ENCODE results near the gene DLEU7. TPM values are rescaled to one million over a fixed set of nuclear protein-coding genes. Genes with fewer than 3 reads are reported as not detected.

DLEU7 gene
- polyA plus RNA-seq, 1 donor (not counting 4 experiments of a cell fraction or from before 2014, with no cell fraction given), result not detected

DNA sequence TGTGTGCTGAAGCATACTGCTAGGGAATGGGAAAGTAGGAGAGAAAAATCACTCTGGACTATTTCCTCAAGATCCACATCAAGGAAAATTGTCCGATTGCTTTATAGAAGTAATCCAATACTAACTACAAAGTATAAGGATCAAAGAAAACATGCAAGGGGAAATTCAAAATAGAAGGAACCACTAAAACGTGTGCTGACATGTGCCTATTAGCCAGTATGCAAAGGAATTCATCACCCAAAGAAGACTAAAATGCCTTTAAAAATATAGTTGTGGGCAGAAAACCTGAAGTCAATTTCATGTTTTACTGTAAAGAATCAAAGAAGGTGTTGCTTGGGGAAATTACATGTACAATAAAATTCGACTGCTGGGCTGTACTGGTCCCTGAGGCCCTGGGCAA, 14.3 kb downstream of the DLEU7 start:
- TF ChIP-seq EZH2 (IDR thresholded peaks at IDR 0.05; ENCODE audit: low read length) (no peak), CTCF (optimal IDR thresholded peaks at IDR 0.05 in 1 of 3, IDR thresholded peaks at IDR 0.05 in 1 of 3, conservative IDR thresholded peaks at IDR 0.05 in 1 of 3; ENCODE audit: extremely low read depth in 1 of 3, insufficient read depth in 2 of 3, low read length in 3 of 3) (no peak)
- H3K27ac ChIP-seq (ENCODE audit: control insufficient read depth, insufficient read depth, low read length), result no peak overlapping the region
- H3K4me3 ChIP-seq (ENCODE audit: control insufficient read depth in 2 of 3, extremely low read depth in 1 of 3, insufficient read depth in 2 of 3, low read depth in 1 of 3, low read length in 3 of 3), result no peak overlapping the region
- FAIRE-seq (no peak), DNase-seq (ENCODE audit: low read depth, low spot score) (no peak)
- no peaks in the 10 kb centered on the region for H3K27me3 ChIP-seq (ENCODE audit: control insufficient read depth, extremely low read depth, insufficient read depth, low read length)
- dilution Hi-C loops (cut with MboI; ENCODE audit: extremely low pct_ligation_motif_present, low sequenced_read_pairs), result no loop called here
- no peak overlapping the region for H3K9ac ChIP-seq (ENCODE audit: control insufficient read depth, extremely low read depth, insufficient read depth, low read length)
- H3K4me1 ChIP-seq (ENCODE audit: control insufficient read depth, extremely low read depth, insufficient read depth, low read length), result peaks cover 3% of the 10 kb centered on the region
- no peaks in the 10 kb centered on the region for H4K20me1 ChIP-seq (ENCODE audit: control insufficient read depth, extremely low read depth, insufficient read depth, low read length)
- no peak overlapping the region for H2AFZ ChIP-seq (ENCODE audit: control insufficient read depth, low read length)
- H3K36me3 ChIP-seq (ENCODE audit: control insufficient read depth in 2 of 2, extremely low read depth in 1 of 2, insufficient read depth in 2 of 2, low read length in 2 of 2), result no peaks in the 10 kb centered on the region
- H3K79me2 ChIP-seq (ENCODE audit: control insufficient read depth, insufficient read depth, low read length), result no peaks in the 10 kb centered on the region
- no peak overlapping the region for H3K4me2 ChIP-seq (ENCODE audit: control insufficient read depth, extremely low read depth, insufficient read depth, low read depth, low read length)
- H3K9me3 ChIP-seq (ENCODE audit: control insufficient read depth, low read depth, low read length), result no peaks in the 10 kb centered on the region
- no peaks in the 10 kb centered on the region for H3K9me1 ChIP-seq (ENCODE audit: control insufficient read depth, extremely low read depth, insufficient read depth, low read length)

DNA sequence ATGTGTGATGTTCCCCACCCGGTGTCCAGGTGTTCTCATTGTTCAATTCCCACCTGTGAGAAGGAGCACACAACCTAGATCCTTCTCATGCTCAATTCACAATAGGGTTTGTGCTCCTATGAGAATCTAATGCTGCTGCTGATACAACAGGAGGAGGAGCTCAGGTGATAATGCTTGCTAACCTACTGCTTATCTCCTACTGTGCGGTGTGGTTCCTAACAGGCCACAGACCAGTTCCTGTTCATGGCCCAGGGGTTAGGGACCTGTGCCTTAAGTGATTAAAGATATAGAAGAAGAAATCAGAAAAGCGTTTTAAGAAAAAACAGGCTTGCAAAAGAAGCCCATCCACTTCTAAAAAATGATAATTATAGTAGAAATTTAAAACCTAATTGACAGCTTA, 17.5 kb downstream of the DLEU7 start:
- DNase-seq (ENCODE audit: low read depth, low spot score) (no peak), FAIRE-seq (no peak)
- dilution Hi-C loops (cut with MboI; ENCODE audit: extremely low pct_ligation_motif_present, low sequenced_read_pairs), result no loop called here

More for the DNA sequence above, 17.5 kb downstream of the DLEU7 start:
- no peaks in the 10 kb centered on the region for H3K9me1 ChIP-seq (ENCODE audit: control insufficient read depth, extremely low read depth, insufficient read depth, low read length)
- H3K27me3 ChIP-seq (ENCODE audit: control insufficient read depth, extremely low read depth, insufficient read depth, low read length), result peaks cover 8% of the 10 kb centered on the region
- no peak overlapping the region for H2AFZ ChIP-seq (ENCODE audit: control insufficient read depth, low read length)
- H3K4me1 ChIP-seq (ENCODE audit: control insufficient read depth, extremely low read depth, insufficient read depth, low read length), result peaks cover 3% of the 10 kb centered on the region
- H3K27ac ChIP-seq (ENCODE audit: control insufficient read depth, insufficient read depth, low read length), result no peak overlapping the region
- no peaks in the 10 kb centered on the region for H4K20me1 ChIP-seq (ENCODE audit: control insufficient read depth, extremely low read depth, insufficient read depth, low read length)
- H3K9me3 ChIP-seq (ENCODE audit: control insufficient read depth, low read depth, low read length), result no peaks in the 10 kb centered on the region
- H3K79me2 ChIP-seq (ENCODE audit: control insufficient read depth, insufficient read depth, low read length), result no peaks in the 10 kb centered on the region
- no peak for TF ChIP-seq CTCF (optimal IDR thresholded peaks at IDR 0.05 in 1 of 3, IDR thresholded peaks at IDR 0.05 in 1 of 3, conservative IDR thresholded peaks at IDR 0.05 in 1 of 3; ENCODE audit: extremely low read depth in 1 of 3, insufficient read depth in 2 of 3, low read length in 3 of 3)
- TF ChIP-seq EZH2 (IDR thresholded peaks at IDR 0.05; ENCODE audit: low read length), result no peak
- H3K4me3 ChIP-seq (ENCODE audit: control insufficient read depth in 2 of 3, extremely low read depth in 1 of 3, insufficient read depth in 2 of 3, low read depth in 1 of 3, low read length in 3 of 3), result no peak overlapping the region
- H3K36me3 ChIP-seq (ENCODE audit: control insufficient read depth in 2 of 2, extremely low read depth in 1 of 2, insufficient read depth in 2 of 2, low read length in 2 of 2), result no peaks in the 10 kb centered on the region
- no peak overlapping the region for H3K9ac ChIP-seq (ENCODE audit: control insufficient read depth, extremely low read depth, insufficient read depth, low read length)
- H3K4me2 ChIP-seq (ENCODE audit: control insufficient read depth, extremely low read depth, insufficient read depth, low read depth, low read length), result no peak overlapping the region
